H7 (cell line): ENCODE data around the gene PLAAT3. TPM values are rescaled to one million over a fixed set of nuclear protein-coding genes. Genes with fewer than 3 reads are reported as not detected.
A peak's percentile ranks its signal among the peaks of the same experiment; 100 is the strongest.
"Not testable (repeated sequence)": the region's sequence is repeated elsewhere in the genome, so short reads cannot be mapped to it uniquely, and the experiment has no call there.

Experiments
- DNase-seq: peaks from one replicate; pipeline ENCODE4 v3.0.0; 2012
- H3K27me3 ChIP-seq: 2 replicates; pipeline ENCODE4 v1.6.0; 2011; ENCODE audit warnings: mild to moderate bottlenecking, low read length; ENCODE audit not compliant: control insufficient read depth, insufficient read depth
- H3K36me3 ChIP-seq: replicated peaks from 2 replicates; pipeline ENCODE4 v1.5.1; 2011; ENCODE audit warnings: low read length; ENCODE audit not compliant: control insufficient read depth, insufficient read depth
- H3K4me3 ChIP-seq: 2 replicates; pipeline ENCODE4 v1.5.1; 2011; ENCODE audit warnings: low read depth, mild to moderate bottlenecking, control low read depth, low read length, moderate library complexity; ENCODE audit not compliant: insufficient read depth
- total RNA-seq: library from RNA; depleted of rRNA; stranded (reverse); fragments of >200 nt; shearing (Covaris generic); gene quantifications from 2 replicates; pipeline ENCODE4 v1.2.3, GENCODE V29; 2014; rRNA removed

PLAAT3 gene
- 81.5 and 117 TPM in 2 replicates for total RNA-seq

- Histone ChIP-seq H3K36me3 (no peaks in the 10 kb centered on the region; the same call in 1 of the 2 replicates), H3K4me3 (peak within 1 kb of the TSS; percentile 78), H3K27me3 (no peaks in the 10 kb centered on the region; the same call in 1 of the 2 replicates)
- DNase-seq, result peak; percentile 89
Measured at GRCh38 chr11:63614136-63614671, at the start of gene PLAAT3. Gene PLAAT3, minus strand, starts transcription at chr11:63614433. Its CDS starts 419 bp downstream, at chr11:63614014.

- Histone ChIP-seq H3K36me3 (no peaks in the 10 kb centered on the region), H3K27me3 (no peaks in the 10 kb centered on the region), H3K4me3 (no peak overlapping the region)
- no peak for DNase-seq
Measured at GRCh38 chr11:63663809-63664208, 49.6 kb upstream of the PLAAT3 start.

- Histone ChIP-seq H3K36me3 (peaks cover 3% of the 10 kb centered on the region; the same call in 1 of the 2 replicates), H3K27me3 (no peaks in the 10 kb centered on the region), H3K4me3 (no peak overlapping the region)
- DNase-seq, result no peak
Measured at GRCh38 chr11:63660972-63661371, 46.7 kb upstream of the PLAAT3 start.

GRCh38 chr11:63652671-63653070 is 38.4 kb upstream of the PLAAT3 start:
- H3K36me3 ChIP-seq, result peaks cover 6% of the 10 kb centered on the region
- DNase-seq, result no peak
- H3K4me3 ChIP-seq, result no peak overlapping the region
- no peaks in the 10 kb centered on the region for H3K27me3 ChIP-seq

- no peak overlapping the region for H3K4me3 ChIP-seq
- DNase-seq, result no peak
- H3K36me3 ChIP-seq, result peaks cover 9% of the 10 kb centered on the region
- H3K27me3 ChIP-seq, result no peaks in the 10 kb centered on the region
Measured at GRCh38 chr11:63643205-63643604, 29.0 kb upstream of the PLAAT3 start.

GRCh38 chr11:63641727-63642126 is 27.5 kb upstream of the PLAAT3 start:
- H3K36me3 ChIP-seq, result peaks cover 9% of the 10 kb centered on the region
- no peak for DNase-seq
- no peaks in the 10 kb centered on the region for H3K27me3 ChIP-seq
- H3K4me3 ChIP-seq, result no peak overlapping the region

- H3K36me3 ChIP-seq, result peaks cover 13% of the 10 kb centered on the region
- DNase-seq, result no peak
- no peak overlapping the region for H3K4me3 ChIP-seq
Measured at GRCh38 chr11:63639199-63639832, 25.1 kb upstream of the PLAAT3 start.

GRCh38 chr11:63638436-63638835 is 24.2 kb upstream of the PLAAT3 start:
- not testable (repeated sequence) for H3K4me3 ChIP-seq, DNase-seq, H3K27me3 ChIP-seq
- H3K36me3 ChIP-seq, result peaks cover 11% of the 10 kb centered on the region

More at GRCh38 chr11:63639199-63639832, 25.1 kb upstream of the PLAAT3 start:
- no peaks in the 10 kb centered on the region for H3K27me3 ChIP-seq

GRCh38 chr11:63635762-63636465 is 21.7 kb upstream of the PLAAT3 start:
- Histone ChIP-seq H3K27me3 (no peaks in the 10 kb centered on the region), H3K4me3 (no peak overlapping the region), H3K36me3 (peaks cover 13% of the 10 kb centered on the region)
- DNase-seq, result peak; percentile 83

GRCh38 chr11:63629426-63629825 is 15.2 kb upstream of the PLAAT3 start:
- Histone ChIP-seq H3K27me3 (no peaks in the 10 kb centered on the region), H3K4me3 (no peak overlapping the region), H3K36me3 (peaks cover 13% of the 10 kb centered on the region)
- DNase-seq, result no peak

GRCh38 chr11:63623513-63624140 is 9.4 kb upstream of the PLAAT3 start:
- H3K36me3 ChIP-seq, result no peaks in the 10 kb centered on the region
- H3K4me3 ChIP-seq, result no peak overlapping the region
- no peak for DNase-seq
- no peaks in the 10 kb centered on the region for H3K27me3 ChIP-seq

- no peaks in the 10 kb centered on the region for H3K36me3 ChIP-seq
- H3K4me3 ChIP-seq, result no peak overlapping the region
- no peak for DNase-seq
- no peaks in the 10 kb centered on the region for H3K27me3 ChIP-seq
Measured at GRCh38 chr11:63622323-63622722, 8.1 kb upstream of the PLAAT3 start.

- no peak for DNase-seq
- Histone ChIP-seq H3K4me3 (no peak overlapping the region), H3K36me3 (no peaks in the 10 kb centered on the region), H3K27me3 (no peaks in the 10 kb centered on the region)
Measured at GRCh38 chr11:63621071-63621470, 6.8 kb upstream of the PLAAT3 start.

- DNase-seq, result no peak
- Histone ChIP-seq H3K4me3 (no peak overlapping the region), H3K27me3 (no peaks in the 10 kb centered on the region), H3K36me3 (no peaks in the 10 kb centered on the region)
Measured at GRCh38 chr11:63619967-63620366, 5.7 kb upstream of the PLAAT3 start.

- not testable (repeated sequence) for H3K27me3 ChIP-seq, DNase-seq, H3K4me3 ChIP-seq, H3K36me3 ChIP-seq
Measured at GRCh38 chr11:63617686-63618085, 3.5 kb upstream of the PLAAT3 start.
